Liver (tissue), 9 donors: ENCODE measurements around the gene UBE2E2. TPM values are rescaled to one million over a fixed set of nuclear protein-coding genes. Genes with fewer than 3 reads are reported as not detected.

Experiments
- DNase-seq: peaks from one replicate; pipeline ENCODE4 v3.0.0-alpha.2; 2017; ENCODE audit warnings: low spot score
- H3K27ac ChIP-seq, 2 donors: one replicate each; pipeline ENCODE4 v1.7.0; 2013; ENCODE audit warnings: inconsistent platforms in 2 of 2, low read length in 2 of 2, control low read depth in 1 of 2, low read depth in 1 of 2, mild to moderate bottlenecking in 1 of 2
- H3K27me3 ChIP-seq, 4 donors: one replicate each; pipeline versions ENCODE4 v1.6.1 to v1.7.0; 2013; ENCODE audit warnings: low read length in 3 of 4, inconsistent platforms in 1 of 4, mild to moderate bottlenecking in 1 of 4, moderate library complexity in 1 of 4; ENCODE audit not compliant: control insufficient read depth in 4 of 4, insufficient read depth in 4 of 4
- H3K36me3 ChIP-seq, 4 donors: one replicate each; pipeline versions ENCODE4 v1.6.1 to v1.7.0; 2013; ENCODE audit warnings: low read length in 3 of 4, mild to moderate bottlenecking in 3 of 4, low read depth in 1 of 4, moderate library complexity in 1 of 4; ENCODE audit not compliant: control insufficient read depth in 4 of 4, insufficient read depth in 3 of 4
- H3K4me1 ChIP-seq, 4 donors: one replicate each; pipeline versions ENCODE4 v1.6.1 to v1.7.0; 2013; ENCODE audit warnings: low read length in 3 of 4, mild to moderate bottlenecking in 3 of 4, moderate library complexity in 1 of 4; ENCODE audit not compliant: control insufficient read depth in 4 of 4, insufficient read depth in 4 of 4
- H3K4me3 ChIP-seq, 3 donors: one replicate each; pipeline versions ENCODE4 v1.6.1 to v1.7.0; 2013; ENCODE audit warnings: low read length in 3 of 3, control low read depth in 1 of 3, low read depth in 1 of 3, mild to moderate bottlenecking in 1 of 3
- H3K9ac ChIP-seq, 2 donors: one replicate each; pipeline ENCODE4 v1.7.0; 2013; ENCODE audit warnings: low read length in 2 of 2, mild to moderate bottlenecking in 2 of 2, moderate library complexity in 2 of 2, control low read depth in 1 of 2, low read depth in 1 of 2
- H3K9me3 ChIP-seq, 4 donors: one replicate each; pipeline versions ENCODE4 v1.6.1 to v1.7.0; 2013; ENCODE audit warnings: low read length in 3 of 4; ENCODE audit not compliant: control insufficient read depth in 4 of 4
- ATF3 ChIP-seq: IDR thresholded peaks from 2 replicates; pipeline ENCODE4 v1.6.1; 2016; ENCODE audit warnings: antibody characterized with exemption
- CTCF ChIP-seq: fragments of 150-350 bp; IDR thresholded peaks from 2 replicates; pipeline ENCODE4 v1.5.1; 2017; ENCODE audit warnings: improper control_type of control experiment, low read depth, low read length; ENCODE audit not compliant: missing input control
- EGR1 ChIP-seq, 2 donors: IDR thresholded peaks; 2 replicates each; pipeline ENCODE4 v1.6.1; 2016 to 2018; ENCODE audit warnings: antibody characterized with exemption in 2 of 2, low read depth in 2 of 2
- FOXA1 ChIP-seq: IDR thresholded peaks from 2 replicates; pipeline ENCODE4 v1.6.1; 2016; ENCODE audit warnings: antibody characterized with exemption
- FOXA2 ChIP-seq: IDR thresholded peaks from 2 replicates; pipeline ENCODE4 v1.6.1; 2016; ENCODE audit warnings: antibody characterized with exemption
- GABPA ChIP-seq, 2 donors: IDR thresholded peaks in 1 of 2; conservative IDR thresholded peaks in 1 of 2; 2 replicates each; pipeline ENCODE4 v1.6.1; 2016; ENCODE audit warnings: antibody characterized with exemption in 2 of 2, mild to moderate bottlenecking in 1 of 2, moderate library complexity in 1 of 2
- HNF4A ChIP-seq, 2 donors: conservative IDR thresholded peaks; 2 replicates each; pipeline ENCODE4 v1.6.1; 2016; ENCODE audit warnings: antibody characterized with exemption in 2 of 2, mild to moderate bottlenecking in 2 of 2
- HNF4G ChIP-seq: IDR thresholded peaks from 2 replicates; pipeline ENCODE4 v1.6.1; 2016; ENCODE audit warnings: antibody characterized with exemption
- JUND ChIP-seq, 2 donors: IDR thresholded peaks; 2 replicates each; pipeline ENCODE4 v1.6.1; 2016; ENCODE audit warnings: antibody characterized with exemption in 2 of 2
- MAX ChIP-seq: IDR thresholded peaks from 2 replicates; pipeline ENCODE4 v1.6.1; 2016; ENCODE audit warnings: antibody characterized with exemption
- NR2F2 ChIP-seq: IDR thresholded peaks from 2 replicates; pipeline ENCODE4 v1.6.1; 2016; ENCODE audit warnings: antibody characterized with exemption
- RAD21 ChIP-seq, 2 donors: IDR thresholded peaks; 2 replicates each; pipeline ENCODE4 v1.6.1; 2016; ENCODE audit warnings: antibody characterized with exemption in 2 of 2, mild to moderate bottlenecking in 2 of 2
- REST ChIP-seq: IDR thresholded peaks from 2 replicates; pipeline ENCODE4 v1.6.1; 2016; ENCODE audit warnings: antibody characterized with exemption, mild to moderate bottlenecking
- RXRA ChIP-seq, 2 donors: IDR thresholded peaks; 2 replicates each; pipeline ENCODE4 v1.6.1; 2017 to 2018; ENCODE audit warnings: antibody characterized with exemption in 2 of 2, mild to moderate bottlenecking in 1 of 2
- SP1 ChIP-seq: IDR thresholded peaks from 2 replicates; pipeline ENCODE4 v1.6.1; 2018; ENCODE audit warnings: antibody characterized with exemption, mild to moderate bottlenecking
- TAF1 ChIP-seq: conservative IDR thresholded peaks from 2 replicates; pipeline ENCODE4 v1.6.1; 2016; ENCODE audit warnings: antibody characterized with exemption, mild to moderate bottlenecking
- YY1 ChIP-seq: IDR thresholded peaks from 2 replicates; pipeline ENCODE4 v1.6.1; 2016; ENCODE audit warnings: antibody characterized with exemption, mild to moderate bottlenecking
- ZBTB33 ChIP-seq: IDR thresholded peaks from 2 replicates; pipeline ENCODE4 v1.6.1; 2016; ENCODE audit warnings: antibody characterized with exemption
- WGBS: extraction: QIAGEN DNeasy Blood & Tissue Kit; methylation state at CpG from one replicate; pipeline ENCODE4 v1.1.7; 2013; 5-methylcytosine and 5-hydroxymethylcytosine counted together
- polyA plus RNA-seq, 2 donors: library from polyadenylated mRNA; stranded (reverse) in 1 of 2; unstranded in 1 of 2; fragments of 200-250 nt in 1 of 2; fragments of >200 nt in 1 of 2; fragmentation: Nextera tagmentation in 1 of 2; extraction: Ambion mirVana in 1 of 2; gene quantifications; one replicate each; pipeline versions ENCODE4 v1.2.1 to v1.2.3, GENCODE V29; 2013 to 2015
- total RNA-seq, 2 donors: library from RNA; depleted of rRNA; stranded (reverse); fragments of >200 nt; gene quantifications; one replicate each; pipeline ENCODE4 v1.2.3, GENCODE V29; 2014
- donor health status: healthy.
- donor health status: healthy.
- donor health status: healthy.
- donor health status: healthy.
- donor health status: healthy.

The UBE2E2 gene
- total and polyA plus RNA-seq, 4 donors = 9.0 to 27.8 (median 16.8) TPM

- Histone ChIP-seq H3K9me3 (peaks cover 0 to 11% (median 4%) of the 10 kb centered on the region in 4 donors), H3K4me3 (no peak overlapping the region), H3K27ac (no peak overlapping the region), H3K4me1 (peaks cover 0 to 2% (median under 1%) of the 10 kb centered on the region in 4 donors), H3K36me3 (no peaks in the 10 kb centered on the region), H3K9ac (no peak overlapping the region), H3K27me3 (no peaks in the 10 kb centered on the region)
- no peak for TF ChIP-seq ATF3
- TF ChIP-seq GABPA (IDR thresholded peaks at IDR 0.05 in 1 of 2, conservative IDR thresholded peaks at IDR 0.05 in 1 of 2) = no peak
- TF ChIP-seq TAF1 = no peak
- no peak for TF ChIP-seq NR2F2
- no peak for TF ChIP-seq RAD21 (IDR thresholded peaks at IDR 0.05)
- no peak for TF ChIP-seq CTCF
- DNase-seq = no peak
- WGBS = 88% methylated on average over 7 of the region's 7 CpGs
These were observed 286.4 kb downstream of the UBE2E2 start for GRCh38 chr3:23489300-23490158.

GRCh38 chr3:23490459-23490858, 287.3 kb downstream of the UBE2E2 start:
- DNase-seq = no peak
- no peak for TF ChIP-seq GABPA (IDR thresholded peaks at IDR 0.05 in 1 of 2, conservative IDR thresholded peaks at IDR 0.05 in 1 of 2)
- TF ChIP-seq ATF3 = no peak
- TF ChIP-seq TAF1 = no peak
- TF ChIP-seq RXRA (IDR thresholded peaks at IDR 0.05) = no peak
- no peak for TF ChIP-seq YY1
- no peak for TF ChIP-seq HNF4G
- no peak for TF ChIP-seq ZBTB33
- TF ChIP-seq MAX = no peak
- TF ChIP-seq SP1 = no peak
- TF ChIP-seq FOXA1 = no peak
- no peak for TF ChIP-seq EGR1 (IDR thresholded peaks at IDR 0.05; ENCODE audit: low read depth in 2 of 2)
- TF ChIP-seq JUND (IDR thresholded peaks at IDR 0.05) = no peak
- TF ChIP-seq NR2F2 = no peak
- no peak for TF ChIP-seq REST
- no peak for TF ChIP-seq RAD21 (IDR thresholded peaks at IDR 0.05)
- no peak for TF ChIP-seq CTCF
- no peak for TF ChIP-seq FOXA2
- no peak for TF ChIP-seq HNF4A (conservative IDR thresholded peaks at IDR 0.05)
- H3K9ac ChIP-seq = no peak overlapping the region
- WGBS = 74% methylated on average over 3 of the region's 3 CpGs
- H3K4me1 ChIP-seq = peaks cover 0 to 2% (median under 1%) of the 10 kb centered on the region in 4 donors
- no peaks in the 10 kb centered on the region for H3K27me3 ChIP-seq
- H3K36me3 ChIP-seq = no peaks in the 10 kb centered on the region
- H3K4me3 ChIP-seq = no peak overlapping the region
- H3K27ac ChIP-seq = no peak overlapping the region
- H3K9me3 ChIP-seq = peaks cover 0 to 11% (median 4%) of the 10 kb centered on the region in 4 donors
